WTC11 (cell line): ENCODE results near the gene SLC30A5. TPM values are rescaled to one million over a fixed set of nuclear protein-coding genes. Genes with fewer than 3 reads are reported as not detected.

Source experiments
- ATAC-seq: fragments of 200-7000 bp; cut with Tn5 transposase; 2 replicates; pipeline ENCODE4 v1.10.0; 2021; ENCODE audit warnings: mild to moderate bottlenecking, moderate library complexity
- CTCF ChIA-PET: fragments of 300-600 bp; sonication (Branson Sonifier 250); formaldehyde crosslinking; loops from one replicate; lab custom pipeline; 2021; ENCODE audit warnings: antibody characterized with exemption; lab: Charles Lee
- POLR2A ChIA-PET: fragments of 350-600 bp; sonication (Branson Sonifier 250); formaldehyde crosslinking; loops from one replicate; lab custom pipeline; 2021; ENCODE audit warnings: antibody characterized with exemption; lab: Charles Lee
- DNase-seq: peaks from one replicate; pipeline ENCODE4 v3.0.0; 2021; ENCODE audit warnings: low spot score
- H3K27ac Mint-ChIP-seq: 2 replicates; pipeline ENCODE4 v1.8.0; 2021; ENCODE audit warnings: mixed read lengths
- H3K27me3 Mint-ChIP-seq: 2 replicates; pipeline ENCODE4 v1.8.0; 2021; ENCODE audit warnings: low read depth, mild to moderate bottlenecking, moderate library complexity, mixed read lengths
- H3K36me3 Mint-ChIP-seq: 2 replicates; pipeline ENCODE4 v1.8.0; 2021; ENCODE audit warnings: mixed read lengths
- H3K4me1 Mint-ChIP-seq: 2 replicates; pipeline ENCODE4 v1.8.0; 2022; ENCODE audit warnings: mixed read lengths
- H3K4me3 Mint-ChIP-seq: 2 replicates; pipeline ENCODE4 v1.8.0; 2021; ENCODE audit warnings: mild to moderate bottlenecking, moderate library complexity, mixed read lengths
- H3K9me3 Mint-ChIP-seq: 2 replicates; pipeline ENCODE4 v1.8.0; 2021; ENCODE audit warnings: mixed read lengths
- ATF1 ChIP-seq: sonication (generic); formaldehyde crosslinking; IDR thresholded peaks from 2 replicates; pipeline ENCODE4 v1.8.1; 2023; ENCODE audit warnings: mild to moderate bottlenecking, moderate library complexity, missing genetic modification reagents
- CBFB ChIP-seq: sonication (generic); formaldehyde crosslinking; IDR thresholded peaks from 2 replicates; pipeline ENCODE4 v1.8.1; 2022; ENCODE audit warnings: mild to moderate bottlenecking, low read depth, missing genetic modification reagents
- CREB1 ChIP-seq: sonication (generic); formaldehyde crosslinking; IDR thresholded peaks from 2 replicates; pipeline ENCODE4 v1.8.0; 2023; ENCODE audit warnings: mild to moderate bottlenecking, missing genetic modification reagents
- EMX1 ChIP-seq: fragments of 250-450 bp; sonication (Bioruptor Pico); IDR thresholded peaks from 2 replicates; pipeline ENCODE4 v1.8.0; 2021; ENCODE audit warnings: mild to moderate bottlenecking
- FOXK1 ChIP-seq: sonication (generic); formaldehyde crosslinking; IDR thresholded peaks from 2 replicates; pipeline ENCODE4 v1.8.0; 2022; ENCODE audit warnings: mild to moderate bottlenecking, moderate library complexity, missing genetic modification reagents
- FOXP1 ChIP-seq: sonication (generic); formaldehyde crosslinking; IDR thresholded peaks from 2 replicates; pipeline ENCODE4 v1.8.0; 2022; ENCODE audit warnings: missing genetic modification reagents, mild to moderate bottlenecking, moderate library complexity, borderline replicate concordance
- FOXP4 ChIP-seq: sonication (generic); formaldehyde crosslinking; IDR thresholded peaks from 2 replicates; pipeline ENCODE4 v1.8.0; 2022; ENCODE audit warnings: mild to moderate bottlenecking, missing genetic modification reagents
- GRHL2 ChIP-seq: fragments of 250-450 bp; sonication (Bioruptor Pico); IDR thresholded peaks from 2 replicates; pipeline ENCODE4 v1.8.0; 2022; ENCODE audit warnings: mild to moderate bottlenecking, moderate library complexity; ENCODE audit not compliant: insufficient replicate concordance, severe bottlenecking
- KAT7 ChIP-seq: sonication (generic); formaldehyde crosslinking; IDR thresholded peaks from 2 replicates; pipeline ENCODE4 v1.8.1; 2023; ENCODE audit warnings: missing genetic modification reagents, mild to moderate bottlenecking, borderline replicate concordance
- NFYB ChIP-seq: sonication (generic); formaldehyde crosslinking; conservative IDR thresholded peaks from 2 replicates; pipeline ENCODE4 v1.8.0; 2022; ENCODE audit warnings: low read depth, missing genetic modification reagents
- PREB ChIP-seq: sonication (generic); formaldehyde crosslinking; IDR thresholded peaks from 2 replicates; pipeline ENCODE4 v1.8.1; 2022; ENCODE audit warnings: mild to moderate bottlenecking, missing genetic modification reagents, moderate library complexity, borderline replicate concordance
- PRRX2 ChIP-seq: fragments of 250-450 bp; sonication (Bioruptor Pico); IDR thresholded peaks from 2 replicates; pipeline ENCODE4 v1.8.0; 2021; ENCODE audit warnings: mild to moderate bottlenecking
- RELA ChIP-seq: sonication (generic); formaldehyde crosslinking; IDR thresholded peaks from 2 replicates; pipeline ENCODE4 v1.8.1; 2022; ENCODE audit warnings: missing genetic modification reagents, mild to moderate bottlenecking, borderline replicate concordance
- SP1 ChIP-seq: sonication (generic); formaldehyde crosslinking; conservative IDR thresholded peaks from 2 replicates; pipeline ENCODE4 v1.8.1; 2022; ENCODE audit warnings: missing genetic modification reagents
- STAT6 ChIP-seq: sonication (generic); formaldehyde crosslinking; conservative IDR thresholded peaks from 2 replicates; pipeline ENCODE4 v1.8.1; 2023; ENCODE audit warnings: mild to moderate bottlenecking, low read depth, missing genetic modification reagents, moderate library complexity
- ZNF232 ChIP-seq: sonication (generic); formaldehyde crosslinking; IDR thresholded peaks from 2 replicates; pipeline ENCODE4 v1.8.0; 2022; ENCODE audit warnings: mild to moderate bottlenecking, missing genetic modification reagents
- total RNA-seq: library from RNA; stranded (reverse); gene quantifications from 3 replicates; pipeline ENCODE4 v1.2.3, GENCODE V29; 2021
- TF ChIP-seq, protein P1 (sequence below): sonication (generic); formaldehyde crosslinking; IDR thresholded peaks from 2 replicates; pipeline ENCODE4 v1.8.1; 2022; ENCODE audit warnings: low read depth, missing genetic modification reagents, borderline replicate concordance
- TF ChIP-seq, protein P2 (sequence below): fragments of 250-450 bp; sonication (Bioruptor Pico); IDR thresholded peaks from 2 replicates; pipeline ENCODE4 v1.9.0; 2021; ENCODE audit warnings: mild to moderate bottlenecking, borderline replicate concordance
- TF ChIP-seq, protein P3 (sequence below): sonication (generic); formaldehyde crosslinking; IDR thresholded peaks from 2 replicates; pipeline ENCODE4 v1.8.1; 2023; ENCODE audit warnings: mild to moderate bottlenecking, missing genetic modification reagents, moderate library complexity

Gene SLC30A5
- total RNA-seq, 1 experiment from 2014 or later: 34.1 TPM

- no peak for TF ChIP-seq PREB
- TF ChIP-seq, protein P1, sequence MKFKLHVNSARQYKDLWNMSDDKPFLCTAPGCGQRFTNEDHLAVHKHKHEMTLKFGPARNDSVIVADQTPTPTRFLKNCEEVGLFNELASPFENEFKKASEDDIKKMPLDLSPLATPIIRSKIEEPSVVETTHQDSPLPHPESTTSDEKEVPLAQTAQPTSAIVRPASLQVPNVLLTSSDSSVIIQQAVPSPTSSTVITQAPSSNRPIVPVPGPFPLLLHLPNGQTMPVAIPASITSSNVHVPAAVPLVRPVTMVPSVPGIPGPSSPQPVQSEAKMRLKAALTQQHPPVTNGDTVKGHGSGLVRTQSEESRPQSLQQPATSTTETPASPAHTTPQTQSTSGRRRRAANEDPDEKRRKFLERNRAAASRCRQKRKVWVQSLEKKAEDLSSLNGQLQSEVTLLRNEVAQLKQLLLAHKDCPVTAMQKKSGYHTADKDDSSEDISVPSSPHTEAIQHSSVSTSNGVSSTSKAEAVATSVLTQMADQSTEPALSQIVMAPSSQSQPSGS (CRISPR knock-in tag): no peak
Observed at GRCh38 chr5:69166686-69167492, 73.1 kb downstream of the SLC30A5 start, which contains the start of gene CCNB1 (continued).

- no peak for TF ChIP-seq FOXP4 (CRISPR knock-in tag)
- TF ChIP-seq, protein P2, sequence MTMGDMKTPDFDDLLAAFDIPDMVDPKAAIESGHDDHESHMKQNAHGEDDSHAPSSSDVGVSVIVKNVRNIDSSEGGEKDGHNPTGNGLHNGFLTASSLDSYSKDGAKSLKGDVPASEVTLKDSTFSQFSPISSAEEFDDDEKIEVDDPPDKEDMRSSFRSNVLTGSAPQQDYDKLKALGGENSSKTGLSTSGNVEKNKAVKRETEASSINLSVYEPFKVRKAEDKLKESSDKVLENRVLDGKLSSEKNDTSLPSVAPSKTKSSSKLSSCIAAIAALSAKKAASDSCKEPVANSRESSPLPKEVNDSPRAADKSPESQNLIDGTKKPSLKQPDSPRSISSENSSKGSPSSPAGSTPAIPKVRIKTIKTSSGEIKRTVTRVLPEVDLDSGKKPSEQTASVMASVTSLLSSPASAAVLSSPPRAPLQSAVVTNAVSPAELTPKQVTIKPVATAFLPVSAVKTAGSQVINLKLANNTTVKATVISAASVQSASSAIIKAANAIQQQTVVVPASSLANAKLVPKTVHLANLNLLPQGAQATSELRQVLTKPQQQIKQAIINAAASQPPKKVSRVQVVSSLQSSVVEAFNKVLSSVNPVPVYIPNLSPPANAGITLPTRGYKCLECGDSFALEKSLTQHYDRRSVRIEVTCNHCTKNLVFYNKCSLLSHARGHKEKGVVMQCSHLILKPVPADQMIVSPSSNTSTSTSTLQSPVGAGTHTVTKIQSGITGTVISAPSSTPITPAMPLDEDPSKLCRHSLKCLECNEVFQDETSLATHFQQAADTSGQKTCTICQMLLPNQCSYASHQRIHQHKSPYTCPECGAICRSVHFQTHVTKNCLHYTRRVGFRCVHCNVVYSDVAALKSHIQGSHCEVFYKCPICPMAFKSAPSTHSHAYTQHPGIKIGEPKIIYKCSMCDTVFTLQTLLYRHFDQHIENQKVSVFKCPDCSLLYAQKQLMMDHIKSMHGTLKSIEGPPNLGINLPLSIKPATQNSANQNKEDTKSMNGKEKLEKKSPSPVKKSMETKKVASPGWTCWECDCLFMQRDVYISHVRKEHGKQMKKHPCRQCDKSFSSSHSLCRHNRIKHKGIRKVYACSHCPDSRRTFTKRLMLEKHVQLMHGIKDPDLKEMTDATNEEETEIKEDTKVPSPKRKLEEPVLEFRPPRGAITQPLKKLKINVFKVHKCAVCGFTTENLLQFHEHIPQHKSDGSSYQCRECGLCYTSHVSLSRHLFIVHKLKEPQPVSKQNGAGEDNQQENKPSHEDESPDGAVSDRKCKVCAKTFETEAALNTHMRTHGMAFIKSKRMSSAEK (CRISPR knock-in tag): no peak
- 0 out of 2 replicates have a peak, but pooled peaks have one; percentile 16 for TF ChIP-seq ATF1 (CRISPR knock-in tag)
- no peak for TF ChIP-seq NFYB (CRISPR knock-in tag)
- no peak for TF ChIP-seq RELA (CRISPR knock-in tag)
- TF ChIP-seq PREB: no peak
- no peak for TF ChIP-seq CBFB
- TF ChIP-seq ZNF232 (CRISPR knock-in tag): no peak
- TF ChIP-seq FOXK1: no peak
- no peak for TF ChIP-seq SP1 (CRISPR knock-in tag)
- 0 out of 2 replicates have a peak, but pooled peaks have one; percentile 6 for TF ChIP-seq KAT7 (CRISPR knock-in tag)
- no peak for TF ChIP-seq GRHL2 (CRISPR knock-in tag)
- TF ChIP-seq STAT6 (CRISPR knock-in tag): no peak
- TF ChIP-seq FOXP1 (CRISPR knock-in tag): no peak
- no peak for TF ChIP-seq CREB1 (CRISPR knock-in tag)
- TF ChIP-seq, protein P3, sequence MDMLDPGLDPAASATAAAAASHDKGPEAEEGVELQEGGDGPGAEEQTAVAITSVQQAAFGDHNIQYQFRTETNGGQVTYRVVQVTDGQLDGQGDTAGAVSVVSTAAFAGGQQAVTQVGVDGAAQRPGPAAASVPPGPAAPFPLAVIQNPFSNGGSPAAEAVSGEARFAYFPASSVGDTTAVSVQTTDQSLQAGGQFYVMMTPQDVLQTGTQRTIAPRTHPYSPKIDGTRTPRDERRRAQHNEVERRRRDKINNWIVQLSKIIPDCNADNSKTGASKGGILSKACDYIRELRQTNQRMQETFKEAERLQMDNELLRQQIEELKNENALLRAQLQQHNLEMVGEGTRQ (CRISPR knock-in tag): no peak
- 0 out of 2 replicates have a peak, but pooled peaks have one; percentile 21 for TF ChIP-seq EMX1 (CRISPR knock-in tag)
- TF ChIP-seq PRRX2 (CRISPR knock-in tag): no peak
- POLR2A ChIA-PET: interaction anchor here (0.8 to 1.6 kb wide), 4 partner anchors 10 to 67 kb away, joined by 3 to 6 read pairs (median 5); partner anchors contain the start of genes CDK7 and CENPH
- CTCF ChIA-PET: interaction anchor here (1.9 to 2.1 kb wide), 2 partner anchors 74 to 125 kb away, joined by 8 to 22 read pairs; partner anchors contain the start of gene SLC30A5
- peak overlapping the region; percentile 94 for H3K4me3 Mint-ChIP-seq
- H3K27ac Mint-ChIP-seq: peak overlapping the region; percentile 94
- H3K4me1 Mint-ChIP-seq: peaks cover 30% of the 10 kb centered on the region
- ATAC-seq (peak; percentile 2), DNase-seq (no peak)
- no peaks in the 10 kb centered on the region for H3K27me3 Mint-ChIP-seq
- peaks cover 49% of the 10 kb centered on the region for H3K36me3 Mint-ChIP-seq
- H3K9me3 Mint-ChIP-seq: no peaks in the 10 kb centered on the region
Observed at GRCh38 chr5:69167493-69167855, 73.7 kb downstream of the SLC30A5 start.
